Colon (tissue), 2 donors: ENCODE data around the gene TREM1.
"Not testable (repeated sequence)": the region's sequence is repeated elsewhere in the genome, so short reads cannot be mapped to it uniquely, and the experiment has no call there.

Experiments used
- FAIRE-seq: peaks from 2 replicates; lab custom pipeline; 2012; peaks lifted over from hg19 to GRCh38; lab: Jason Lieb, UNC
- donor health status: control.
- donor health status: control.

The TREM1 gene

DNA sequence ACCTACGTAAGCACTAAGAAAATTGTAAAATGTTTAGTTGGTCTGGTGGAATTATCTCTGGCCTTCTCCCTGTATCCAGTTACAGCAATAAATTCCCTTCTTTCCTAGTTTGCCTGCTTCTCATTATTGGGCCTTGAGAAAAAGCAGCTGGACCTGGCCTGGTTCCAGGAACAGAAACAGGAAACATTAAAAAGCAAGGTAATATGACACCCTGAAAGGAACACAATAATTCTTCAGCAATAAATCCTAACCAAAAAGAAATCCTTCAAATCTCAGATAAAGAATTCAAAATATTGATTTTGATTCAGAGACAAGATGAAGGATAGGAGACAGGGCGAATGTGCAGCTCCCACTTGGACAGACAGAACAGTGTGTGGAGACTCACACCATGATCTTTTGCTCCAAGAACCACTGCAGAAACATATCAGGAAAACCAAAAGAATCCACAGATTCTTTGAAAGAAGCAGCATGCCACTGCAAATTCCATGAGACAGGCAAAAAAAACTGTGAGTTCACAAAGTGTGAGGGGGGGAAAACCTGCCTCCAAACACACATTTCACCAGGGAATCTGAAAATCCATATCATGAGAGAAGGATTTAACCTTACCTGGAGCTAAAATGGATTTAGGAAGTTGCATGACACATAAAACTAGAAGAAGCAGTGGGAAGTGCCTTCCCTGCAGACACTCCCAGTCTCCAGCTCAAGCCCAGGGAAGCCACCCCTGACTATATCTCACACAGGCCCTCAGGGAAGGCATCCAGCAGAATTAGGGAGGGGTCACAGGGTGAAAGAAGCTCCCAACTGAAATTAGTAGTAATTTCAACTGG, 28.9 kb downstream of the TREM1 start:
- no peak for FAIRE-seq

- no peak for FAIRE-seq
Measured at GRCh38 chr6:41256383-41256782, 30.1 kb downstream of the TREM1 start.

DNA sequence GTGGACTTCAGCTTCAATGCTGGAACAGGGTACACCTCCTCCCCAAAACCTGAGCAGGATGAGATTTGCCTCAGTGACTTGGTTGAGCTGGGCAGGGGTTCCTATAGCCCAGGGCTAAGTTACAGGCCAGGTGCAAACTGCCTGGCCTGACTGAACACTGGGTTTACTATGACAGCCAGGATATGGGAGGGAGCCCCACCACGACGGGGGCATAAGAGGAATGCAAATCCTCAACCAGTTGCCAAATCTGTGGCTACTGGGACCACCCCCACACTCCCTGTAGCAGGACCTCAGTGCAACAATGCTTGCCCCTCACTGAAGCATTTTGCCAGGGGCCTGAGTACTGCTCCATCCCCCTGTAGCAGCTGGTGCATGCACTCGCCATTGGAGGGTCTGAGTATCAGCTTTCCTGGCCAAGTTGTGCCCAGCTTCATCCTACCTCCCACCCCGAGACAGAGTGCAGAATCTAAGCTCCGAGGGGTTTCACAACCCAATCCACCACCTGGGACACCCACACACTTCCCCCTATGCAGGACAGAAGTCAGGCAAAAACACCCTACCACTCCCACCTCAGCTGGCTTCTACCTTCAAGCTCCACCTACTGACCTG, 30.7 kb downstream of the TREM1 start:
- FAIRE-seq: no peak

GRCh38 chr6:41255110-41255509, 31.4 kb downstream of the TREM1 start:
- FAIRE-seq: no peak

GRCh38 chr6:41252401-41253169, 33.9 kb downstream of the TREM1 start:
- no peak for FAIRE-seq

- no peak for FAIRE-seq
Measured at GRCh38 chr6:41247882-41248705, 38.4 kb downstream of the TREM1 start.

DNA sequence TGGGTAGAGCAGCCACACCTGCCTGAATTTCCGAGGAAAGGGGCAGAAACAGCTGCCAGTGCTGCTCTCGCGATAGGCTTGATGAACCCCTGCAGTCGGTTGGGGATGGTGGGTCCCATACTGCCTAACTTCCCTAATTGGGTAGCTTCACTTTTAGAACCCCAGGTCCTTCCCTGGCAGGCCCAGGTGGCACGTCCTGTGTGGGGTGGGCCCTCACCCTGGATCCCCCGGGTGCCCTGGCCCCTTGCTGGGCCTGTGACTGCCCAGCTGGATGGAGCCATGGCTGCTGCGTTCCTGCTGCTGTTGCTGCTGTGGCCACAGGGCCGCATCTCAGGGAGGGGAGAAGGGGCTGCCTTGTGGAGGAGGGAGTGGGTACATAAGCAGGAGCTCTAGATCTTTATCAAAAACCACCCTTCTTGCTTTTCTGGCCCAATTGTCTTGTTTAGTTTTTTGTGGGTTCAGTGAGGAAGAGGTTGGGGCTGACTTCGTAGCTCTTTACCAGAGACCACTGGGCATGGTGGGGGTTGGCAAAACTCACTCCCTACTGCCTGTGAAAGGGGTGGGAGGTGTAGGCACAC, 39.1 kb downstream of the TREM1 start:
- no peak for FAIRE-seq

GRCh38 chr6:41246529-41246928, 40.0 kb downstream of the TREM1 start:
- FAIRE-seq: not testable (repeated sequence)

GRCh38 chr6:41239467-41240159, 46.9 kb downstream of the TREM1 start:
- FAIRE-seq: no peak

GRCh38 chr6:41237128-41237527, 49.4 kb downstream of the TREM1 start:
- no peak for FAIRE-seq

DNA sequence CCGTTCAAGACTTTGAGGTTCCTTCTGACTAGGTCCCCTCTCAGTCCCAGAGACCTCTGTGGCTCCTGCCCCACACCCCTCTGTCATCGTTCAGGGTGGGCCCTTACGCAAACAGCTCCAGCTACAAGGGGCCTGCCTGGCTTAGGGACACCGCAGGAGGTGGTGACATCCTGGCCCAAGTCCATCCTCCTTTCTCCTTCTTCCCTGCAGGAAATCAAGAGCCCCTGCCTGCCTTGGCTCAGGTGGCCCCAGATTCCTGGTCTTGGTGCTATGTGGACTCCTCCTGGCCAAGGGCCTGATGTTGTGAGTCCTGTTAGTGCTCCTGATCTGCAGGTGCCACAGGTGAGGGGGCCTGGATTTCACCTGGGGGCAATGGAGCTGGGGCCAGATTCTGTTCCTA, 50.2 kb downstream of the TREM1 start:
- FAIRE-seq: no peak

- no peak for FAIRE-seq
Measured at GRCh38 chr6:41232667-41233066, 53.8 kb downstream of the TREM1 start.

DNA sequence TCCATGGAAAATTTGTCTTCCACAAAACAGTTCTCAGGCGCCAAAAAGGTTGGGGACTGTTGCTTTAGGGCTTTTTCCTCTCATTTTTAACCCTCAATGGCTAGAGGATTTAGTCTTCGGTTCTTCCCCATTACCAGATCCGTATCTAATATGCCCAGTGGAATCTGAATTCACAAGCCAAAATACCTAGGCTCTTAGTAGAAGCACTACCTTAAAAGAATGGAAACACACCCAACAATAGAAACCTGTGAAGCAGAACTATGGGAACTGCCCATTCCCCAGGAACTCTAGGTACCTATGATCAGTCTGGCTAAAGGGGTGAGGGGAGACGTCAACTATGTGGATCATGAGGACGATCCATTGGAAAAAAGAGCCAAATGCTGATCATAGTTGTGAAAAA, 55.2 kb downstream of the TREM1 start:
- no peak for FAIRE-seq

DNA sequence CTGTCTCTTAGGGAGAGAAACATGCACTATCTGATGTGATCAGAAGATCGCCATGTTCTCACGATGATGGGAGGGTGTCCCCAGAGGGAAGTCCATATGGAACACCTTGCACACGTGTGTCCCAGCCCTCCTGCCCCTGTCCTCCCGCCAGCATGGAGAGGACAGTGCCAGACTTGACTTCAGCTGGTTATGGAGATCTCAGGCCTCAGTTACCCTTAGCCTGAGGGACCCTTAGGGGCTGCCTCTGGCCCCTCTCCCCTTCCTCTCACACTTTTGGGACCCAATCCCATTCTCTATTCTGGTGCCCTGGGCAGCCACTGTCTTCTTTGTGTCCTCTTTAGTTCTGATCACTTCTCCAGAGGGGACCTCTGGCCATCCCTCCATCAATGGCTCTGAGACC, 56.8 kb downstream of the TREM1 start:
- FAIRE-seq: no peak

- FAIRE-seq: no peak
Measured at GRCh38 chr6:41228616-41229015, 57.9 kb downstream of the TREM1 start.

DNA sequence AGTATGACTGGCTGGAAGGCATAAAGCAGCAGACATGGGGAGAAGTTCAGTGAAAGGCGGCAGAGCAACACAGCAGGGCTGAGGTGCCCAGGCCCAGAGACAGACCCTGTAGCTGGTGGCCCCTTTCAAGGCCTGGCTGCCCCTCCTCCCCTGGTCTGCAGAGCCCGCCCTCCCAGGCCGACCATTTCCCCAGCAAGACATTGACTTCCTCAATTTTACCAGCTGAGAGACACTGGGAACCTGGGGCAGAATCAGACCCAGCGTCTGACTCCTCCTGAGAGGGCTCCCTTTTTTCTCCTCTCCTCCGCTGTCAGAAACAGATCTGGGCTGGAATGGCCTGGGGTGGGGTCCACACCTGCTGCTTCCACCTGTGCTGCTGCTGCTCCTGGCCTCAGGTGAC, 58.4 kb downstream of the TREM1 start, which contains the start of gene TREML4:
TSS of gene TREML4 (plus strand) at position 254 of the 400 bp plus-strand sequence. CDS start at position 333, 79 bp downstream.
- no peak for FAIRE-seq

- no peak for FAIRE-seq
Measured at GRCh38 chr6:41226752-41227151, 59.7 kb downstream of the TREM1 start.

DNA sequence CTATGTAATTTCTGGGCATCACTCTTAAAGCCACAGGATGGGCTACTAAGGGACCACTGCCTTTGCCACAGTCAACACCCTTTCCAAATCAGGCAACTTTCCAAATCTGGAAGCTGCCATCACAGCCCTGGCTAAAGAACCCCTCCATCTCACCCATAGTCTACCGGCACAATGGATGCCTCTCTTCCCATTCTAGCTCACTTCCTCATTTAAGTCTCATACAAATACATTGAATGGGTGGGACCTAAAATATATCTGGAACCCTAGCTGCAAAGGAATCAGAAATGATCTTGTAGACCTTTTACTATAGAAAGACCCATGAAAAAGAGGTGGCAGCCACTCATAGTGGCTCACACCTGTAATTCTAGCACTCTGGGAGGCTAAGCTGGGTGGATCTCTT, 61.7 kb downstream of the TREM1 start:
- no peak for FAIRE-seq
